Activated naive CD4-positive, alpha-beta T cell treated with anti-CD3 and anti-CD28 coated beads, Interleukin-2, amount 10 ng/mL, durations not matched to agents 7 days and 5 days (primary cell): Measurements from ENCODE around the gene LHX6.

Experiments
- CTCF ChIA-PET: fragments of 350-600 bp; sonication (Branson Sonifier 250); formaldehyde crosslinking; loops from one replicate; lab custom pipeline; 2021; ENCODE audit warnings: antibody characterized with exemption; lab: Charles Lee
- DNase-seq: peaks from one replicate; pipeline ENCODE4 v3.0.0-alpha.2; 2020
- H3K27ac Mint-ChIP-seq: one replicate; pipeline ENCODE4 v1.8.0; 2021; ENCODE audit warnings: mild to moderate bottlenecking, moderate library complexity, mixed read lengths
- H3K27me3 Mint-ChIP-seq: one replicate; pipeline ENCODE4 v1.8.0; 2021; ENCODE audit warnings: mild to moderate bottlenecking, mixed read lengths
- H3K36me3 Mint-ChIP-seq: one replicate; pipeline ENCODE4 v1.8.0; 2021; ENCODE audit warnings: mixed read lengths
- H3K4me1 Mint-ChIP-seq: one replicate; pipeline ENCODE4 v1.8.0; 2021; ENCODE audit warnings: mixed read lengths
- H3K4me3 Mint-ChIP-seq: one replicate; pipeline ENCODE4 v1.8.0; 2021; ENCODE audit warnings: mild to moderate bottlenecking, moderate library complexity, mixed read lengths
- H3K9me3 Mint-ChIP-seq: one replicate; pipeline ENCODE4 v1.8.0; 2021; ENCODE audit warnings: mixed read lengths

LHX6 gene

GRCh38 chr9:122201641-122202040 lies 27.1 kb downstream of the LHX6 start:
- no peaks in the 10 kb centered on the region for H3K36me3 Mint-ChIP-seq
- CTCF ChIA-PET: no interaction called here
- no peak overlapping the region for H3K4me3 Mint-ChIP-seq
- no peaks in the 10 kb centered on the region for H3K9me3 Mint-ChIP-seq
- H3K4me1 Mint-ChIP-seq: no peaks in the 10 kb centered on the region
- no peak overlapping the region for H3K27ac Mint-ChIP-seq
- no peak for DNase-seq
- H3K27me3 Mint-ChIP-seq: peaks cover 12% of the 10 kb centered on the region

GRCh38 chr9:122200960-122201595 lies 27.7 kb downstream of the LHX6 start:
- Mint-ChIP-seq H3K27ac (no peak overlapping the region), H3K4me1 (no peaks in the 10 kb centered on the region), H3K27me3 (peaks cover 10% of the 10 kb centered on the region), H3K9me3 (no peaks in the 10 kb centered on the region), H3K36me3 (no peaks in the 10 kb centered on the region), H3K4me3 (no peak overlapping the region)
- CTCF ChIA-PET: no interaction called here
- no peak for DNase-seq

GRCh38 chr9:122197882-122198281 lies 30.9 kb downstream of the LHX6 start:
- DNase-seq: no peak
- Mint-ChIP-seq H3K9me3 (no peaks in the 10 kb centered on the region), H3K27ac (no peak overlapping the region), H3K36me3 (no peaks in the 10 kb centered on the region), H3K4me1 (no peaks in the 10 kb centered on the region), H3K4me3 (no peak overlapping the region), H3K27me3 (peaks cover 10% of the 10 kb centered on the region)
- CTCF ChIA-PET: no interaction called here

- H3K4me1 Mint-ChIP-seq: no peaks in the 10 kb centered on the region
- H3K4me3 Mint-ChIP-seq: no peak overlapping the region
- CTCF ChIA-PET: no interaction called here
- H3K36me3 Mint-ChIP-seq: no peaks in the 10 kb centered on the region
- H3K27ac Mint-ChIP-seq: no peak overlapping the region
- H3K9me3 Mint-ChIP-seq: no peaks in the 10 kb centered on the region
- peaks cover 10% of the 10 kb centered on the region for H3K27me3 Mint-ChIP-seq
- DNase-seq: no peak
Measured at GRCh38 chr9:122197426-122197825, 31.3 kb downstream of the LHX6 start.

- Mint-ChIP-seq H3K9me3 (no peaks in the 10 kb centered on the region), H3K27me3 (peaks cover 10% of the 10 kb centered on the region), H3K4me1 (no peaks in the 10 kb centered on the region), H3K27ac (no peak overlapping the region), H3K4me3 (no peak overlapping the region), H3K36me3 (no peaks in the 10 kb centered on the region)
- CTCF ChIA-PET: no interaction called here
- DNase-seq: no peak
Measured at GRCh38 chr9:122195875-122196274, 32.9 kb downstream of the LHX6 start.

DNA sequence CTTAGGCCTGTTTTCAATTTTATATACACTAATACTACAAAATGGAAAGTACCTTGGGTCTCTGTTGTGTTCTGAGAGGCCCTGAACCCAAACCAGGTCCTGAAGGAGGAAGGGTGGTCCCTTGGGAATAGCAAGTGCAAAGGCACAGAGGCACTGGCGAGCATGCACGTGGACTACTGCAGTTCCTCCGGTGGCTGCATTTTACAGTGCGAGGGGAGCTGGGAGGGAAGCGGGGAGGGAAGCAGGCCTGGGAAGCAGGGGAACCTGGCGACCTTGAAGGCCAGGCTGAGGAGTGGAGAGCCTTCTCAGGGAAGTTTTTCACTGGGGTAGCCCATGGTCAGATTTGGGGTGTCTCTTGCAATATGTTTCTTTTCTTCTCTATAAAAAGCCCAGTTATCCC lies 35.1 kb downstream of the LHX6 start:
- H3K4me1 Mint-ChIP-seq: no peaks in the 10 kb centered on the region
- H3K27ac Mint-ChIP-seq: no peak overlapping the region
- CTCF ChIA-PET: no interaction called here
- H3K27me3 Mint-ChIP-seq: peaks cover 10% of the 10 kb centered on the region
- no peaks in the 10 kb centered on the region for H3K9me3 Mint-ChIP-seq
- H3K36me3 Mint-ChIP-seq: no peaks in the 10 kb centered on the region
- DNase-seq: no peak
- H3K4me3 Mint-ChIP-seq: no peak overlapping the region

- CTCF ChIA-PET: no interaction called here
- Mint-ChIP-seq H3K4me1 (no peaks in the 10 kb centered on the region), H3K27ac (no peak overlapping the region), H3K9me3 (no peaks in the 10 kb centered on the region), H3K36me3 (no peaks in the 10 kb centered on the region), H3K4me3 (no peak overlapping the region), H3K27me3 (peaks cover 7% of the 10 kb centered on the region)
- no peak for DNase-seq
Measured at GRCh38 chr9:122192914-122193525, 35.7 kb downstream of the LHX6 start.

GRCh38 chr9:122192261-122192875 lies 36.4 kb downstream of the LHX6 start:
- Mint-ChIP-seq H3K4me3 (no peak overlapping the region), H3K36me3 (no peaks in the 10 kb centered on the region), H3K27me3 (peaks cover 4% of the 10 kb centered on the region), H3K27ac (no peak overlapping the region), H3K9me3 (no peaks in the 10 kb centered on the region), H3K4me1 (no peaks in the 10 kb centered on the region)
- CTCF ChIA-PET: no interaction called here
- DNase-seq: no peak

- H3K27ac Mint-ChIP-seq: no peak overlapping the region
- no peaks in the 10 kb centered on the region for H3K4me1 Mint-ChIP-seq
- peaks cover 5% of the 10 kb centered on the region for H3K27me3 Mint-ChIP-seq
- CTCF ChIA-PET: no interaction called here
- no peak for DNase-seq
- no peaks in the 10 kb centered on the region for H3K9me3 Mint-ChIP-seq
- no peak overlapping the region for H3K4me3 Mint-ChIP-seq
- H3K36me3 Mint-ChIP-seq: no peaks in the 10 kb centered on the region
Measured at GRCh38 chr9:122191584-122191983, 37.2 kb downstream of the LHX6 start.

- Mint-ChIP-seq H3K9me3 (no peaks in the 10 kb centered on the region), H3K27ac (no peak overlapping the region), H3K4me3 (no peak overlapping the region), H3K27me3 (peaks cover 8% of the 10 kb centered on the region), H3K4me1 (no peaks in the 10 kb centered on the region), H3K36me3 (no peaks in the 10 kb centered on the region)
- CTCF ChIA-PET: no interaction called here
- peak; percentile 27 for DNase-seq
Measured at GRCh38 chr9:122190597-122191381, 38.0 kb downstream of the LHX6 start.

DNA sequence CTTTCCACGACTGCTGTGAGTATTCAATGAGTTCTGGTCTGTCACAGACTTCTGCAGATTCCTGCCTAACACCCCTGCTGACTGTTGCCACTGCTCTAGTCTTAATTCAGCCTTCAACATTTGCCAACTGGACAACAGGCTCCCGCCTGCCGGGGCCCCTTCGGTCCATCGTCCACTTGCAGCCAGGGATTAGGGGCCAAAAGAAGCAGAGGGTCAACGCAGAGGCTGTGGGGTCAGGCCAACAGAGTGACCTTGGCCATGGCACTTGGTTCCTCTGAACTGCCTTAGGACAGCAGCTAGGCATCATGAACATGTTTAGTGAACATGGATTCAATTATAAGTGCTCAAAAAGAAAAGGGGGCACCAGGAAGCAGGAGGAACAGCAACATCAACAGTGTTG lies 40.4 kb downstream of the LHX6 start:
- Mint-ChIP-seq H3K27me3 (peaks cover 11% of the 10 kb centered on the region), H3K9me3 (no peaks in the 10 kb centered on the region), H3K4me1 (no peaks in the 10 kb centered on the region), H3K4me3 (no peak overlapping the region), H3K36me3 (no peaks in the 10 kb centered on the region), H3K27ac (no peak overlapping the region)
- CTCF ChIA-PET: no interaction called here
- DNase-seq: no peak

DNA sequence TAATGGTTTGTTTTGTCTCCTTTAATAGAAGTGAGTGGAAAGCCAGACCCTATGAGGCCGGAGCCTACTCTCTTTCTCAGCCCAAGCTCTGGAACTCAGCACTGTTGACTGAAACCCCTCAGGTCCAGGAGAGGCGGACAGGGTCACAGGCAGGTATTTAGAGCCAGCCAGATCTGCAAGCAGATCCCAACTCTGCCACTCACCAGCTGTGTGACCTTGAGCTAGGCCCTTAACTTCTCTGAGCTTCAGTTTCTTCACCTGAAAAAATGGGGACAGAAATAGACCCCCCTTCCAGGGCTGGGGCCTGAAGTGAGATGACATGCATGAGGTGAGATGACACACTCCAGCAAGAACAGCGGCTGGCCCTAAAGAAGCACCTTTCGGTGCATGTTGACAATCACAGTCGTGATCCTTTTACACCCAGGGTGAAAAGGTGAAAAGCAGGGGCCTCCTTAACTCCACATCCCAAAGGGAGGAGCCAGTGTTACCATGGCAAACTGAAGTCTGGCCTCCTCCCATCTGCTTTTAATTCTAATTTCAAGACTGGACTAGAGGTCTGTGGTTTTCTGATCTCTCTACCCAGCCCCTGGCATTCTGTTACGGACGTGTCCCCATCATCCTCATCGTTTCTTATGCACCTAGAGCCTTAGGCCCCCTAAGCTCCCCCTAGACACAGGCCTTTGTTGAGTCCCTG lies 41.8 kb downstream of the LHX6 start:
- CTCF ChIA-PET: interaction anchor here (0.6 to 2.0 kb wide), 2 partner anchors 62 to 266 kb away, joined by 4 to 7 read pairs; no protein-coding TSS in a partner anchor

DNA sequence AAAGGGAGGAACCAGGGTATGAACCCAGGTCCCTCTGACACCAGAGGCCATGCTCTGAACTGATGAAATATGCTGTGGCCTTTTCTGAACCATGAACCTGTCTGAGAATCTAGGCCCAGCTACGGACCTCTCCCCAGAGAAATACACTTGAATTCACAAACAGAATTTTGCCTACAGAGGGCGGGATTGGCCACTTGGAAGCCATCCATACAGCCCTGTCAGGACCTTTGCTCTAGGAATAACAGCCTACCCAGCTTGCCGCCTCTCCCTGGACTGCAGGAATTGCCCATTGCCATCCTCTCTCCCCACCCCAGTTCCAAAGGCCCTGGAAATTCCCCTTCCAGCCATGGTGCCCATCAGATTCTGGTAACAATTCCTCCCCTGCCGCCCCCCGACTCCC lies 42.5 kb downstream of the LHX6 start:
- CTCF ChIA-PET: interaction anchor here (0.6 to 2.0 kb wide), 2 partner anchors 61 to 266 kb away, joined by 4 to 7 read pairs; no protein-coding TSS in a partner anchor
- no peaks in the 10 kb centered on the region for H3K9me3 Mint-ChIP-seq

More for the DNA sequence above, 41.8 kb downstream of the LHX6 start:
- H3K27me3 Mint-ChIP-seq: peaks cover 15% of the 10 kb centered on the region
- no peaks in the 10 kb centered on the region for H3K4me1 Mint-ChIP-seq
- H3K36me3 Mint-ChIP-seq: no peaks in the 10 kb centered on the region
- H3K4me3 Mint-ChIP-seq: no peak overlapping the region
- no peak overlapping the region for H3K27ac Mint-ChIP-seq
- H3K9me3 Mint-ChIP-seq: no peaks in the 10 kb centered on the region
- DNase-seq: no peak

GRCh38 chr9:122184551-122184950 lies 44.2 kb downstream of the LHX6 start:
- Mint-ChIP-seq H3K9me3 (no peaks in the 10 kb centered on the region), H3K27me3 (peaks cover 27% of the 10 kb centered on the region), H3K4me3 (no peak overlapping the region), H3K36me3 (no peaks in the 10 kb centered on the region), H3K4me1 (no peaks in the 10 kb centered on the region), H3K27ac (no peak overlapping the region)
- CTCF ChIA-PET: no interaction called here
- no peak for DNase-seq

More for the DNA sequence above, 42.5 kb downstream of the LHX6 start:
- no peak overlapping the region for H3K27ac Mint-ChIP-seq
- no peak for DNase-seq
- no peaks in the 10 kb centered on the region for H3K4me1 Mint-ChIP-seq
- H3K4me3 Mint-ChIP-seq: no peak overlapping the region
- peaks cover 16% of the 10 kb centered on the region for H3K27me3 Mint-ChIP-seq
- no peaks in the 10 kb centered on the region for H3K36me3 Mint-ChIP-seq
